Activated naive CD8-positive, alpha-beta T cell (primary cell): ENCODE measurements around the gene FYTTD1.
"Not testable (repeated sequence)": the region's sequence is repeated elsewhere in the genome, so short reads cannot be mapped to it uniquely, and the experiment has no call there.

Experiments used
- H3K27ac Mint-ChIP-seq: one replicate; pipeline ENCODE4 v1.8.0; 2021; ENCODE audit warnings: mixed read lengths
- H3K27me3 Mint-ChIP-seq: one replicate; pipeline ENCODE4 v1.8.0; 2021; ENCODE audit warnings: mixed read lengths
- H3K36me3 Mint-ChIP-seq: one replicate; pipeline ENCODE4 v1.8.0; 2021; ENCODE audit warnings: mixed read lengths
- H3K4me1 Mint-ChIP-seq: one replicate; pipeline ENCODE4 v1.8.0; 2021; ENCODE audit warnings: low read depth, mixed read lengths
- H3K4me3 Mint-ChIP-seq: one replicate; pipeline ENCODE4 v1.8.0; 2021; ENCODE audit warnings: mild to moderate bottlenecking, mixed read lengths
- H3K9me3 Mint-ChIP-seq: one replicate; pipeline ENCODE4 v1.8.0; 2021; ENCODE audit warnings: low read depth, mixed read lengths

Gene FYTTD1

GRCh38 chr3:197730770-197731169 is 18.9 kb upstream of the FYTTD1 start:
- H3K27me3 Mint-ChIP-seq, H3K4me3 Mint-ChIP-seq, H3K27ac Mint-ChIP-seq, H3K36me3 Mint-ChIP-seq, H3K9me3 Mint-ChIP-seq: not testable (repeated sequence)
- H3K4me1 Mint-ChIP-seq = peaks cover 32% of the 10 kb centered on the region

- H3K4me1 Mint-ChIP-seq = peaks cover 37% of the 10 kb centered on the region
- not testable (repeated sequence) for H3K27ac Mint-ChIP-seq, H3K36me3 Mint-ChIP-seq, H3K9me3 Mint-ChIP-seq, H3K4me3 Mint-ChIP-seq, H3K27me3 Mint-ChIP-seq
Measured at GRCh38 chr3:197731483-197731882, 18.2 kb upstream of the FYTTD1 start.

- H3K4me3 Mint-ChIP-seq = no peak overlapping the region
Measured at GRCh38 chr3:197733042-197733441, 16.6 kb upstream of the FYTTD1 start.

GRCh38 chr3:197734667-197735318 is 14.9 kb upstream of the FYTTD1 start:
- H3K9me3 Mint-ChIP-seq = no peaks in the 10 kb centered on the region
- peak overlapping the region; percentile 61 for H3K4me3 Mint-ChIP-seq
- peaks cover 3% of the 10 kb centered on the region for H3K36me3 Mint-ChIP-seq
- H3K27ac Mint-ChIP-seq = peak overlapping the region; percentile 59
- H3K27me3 Mint-ChIP-seq = no peaks in the 10 kb centered on the region
- peaks cover 43% of the 10 kb centered on the region for H3K4me1 Mint-ChIP-seq

More at GRCh38 chr3:197733042-197733441, 16.6 kb upstream of the FYTTD1 start:
- Mint-ChIP-seq H3K27me3 (no peaks in the 10 kb centered on the region), H3K36me3 (peaks cover 8% of the 10 kb centered on the region), H3K27ac (no peak overlapping the region), H3K9me3 (no peaks in the 10 kb centered on the region), H3K4me1 (peaks cover 45% of the 10 kb centered on the region)

GRCh38 chr3:197736010-197736490 is 13.6 kb upstream of the FYTTD1 start:
- Mint-ChIP-seq H3K27me3 (no peaks in the 10 kb centered on the region), H3K4me3 (peak overlapping the region; percentile 94), H3K9me3 (no peaks in the 10 kb centered on the region), H3K4me1 (peaks cover 34% of the 10 kb centered on the region), H3K27ac (peak overlapping the region; percentile 75), H3K36me3 (peaks cover 3% of the 10 kb centered on the region)

GRCh38 chr3:197736491-197737318 is 13.0 kb upstream of the FYTTD1 start, which contains the start of gene RUBCN:
RUBCN (minus strand) TSS chr3:197736904; CDS start chr3:197736719, 185 bp downstream.
- no peaks in the 10 kb centered on the region for H3K27me3 Mint-ChIP-seq
- peak within 1 kb of the TSS; percentile 92 for H3K27ac Mint-ChIP-seq
- no peaks in the 10 kb centered on the region for H3K9me3 Mint-ChIP-seq
- H3K4me1 Mint-ChIP-seq = peaks cover 33% of the 10 kb centered on the region
- H3K4me3 Mint-ChIP-seq = peak within 1 kb of the TSS; percentile 94
- peaks cover 3% of the 10 kb centered on the region for H3K36me3 Mint-ChIP-seq

GRCh38 chr3:197737319-197737649 is 12.4 kb upstream of the FYTTD1 start:
- no peaks in the 10 kb centered on the region for H3K36me3 Mint-ChIP-seq
- peak overlapping the region; percentile 94 for H3K4me3 Mint-ChIP-seq
- no peaks in the 10 kb centered on the region for H3K9me3 Mint-ChIP-seq
- H3K4me1 Mint-ChIP-seq = peaks cover 29% of the 10 kb centered on the region
- H3K27ac Mint-ChIP-seq = peak overlapping the region; percentile 92
- H3K27me3 Mint-ChIP-seq = no peaks in the 10 kb centered on the region

GRCh38 chr3:197737749-197738462 is 11.8 kb upstream of the FYTTD1 start:
- peak overlapping the region; percentile 92 for H3K27ac Mint-ChIP-seq
- peak overlapping the region; percentile 94 for H3K4me3 Mint-ChIP-seq
- H3K36me3 Mint-ChIP-seq = no peaks in the 10 kb centered on the region
- peaks cover 26% of the 10 kb centered on the region for H3K4me1 Mint-ChIP-seq
- no peaks in the 10 kb centered on the region for H3K9me3 Mint-ChIP-seq
- no peaks in the 10 kb centered on the region for H3K27me3 Mint-ChIP-seq

- no peak overlapping the region for H3K4me3 Mint-ChIP-seq
- no peak overlapping the region for H3K27ac Mint-ChIP-seq
- H3K9me3 Mint-ChIP-seq = no peaks in the 10 kb centered on the region
- no peaks in the 10 kb centered on the region for H3K36me3 Mint-ChIP-seq
- H3K27me3 Mint-ChIP-seq = no peaks in the 10 kb centered on the region
- peaks cover 1% of the 10 kb centered on the region for H3K4me1 Mint-ChIP-seq
Measured at GRCh38 chr3:197742787-197743186, 6.9 kb upstream of the FYTTD1 start.

GRCh38 chr3:197746209-197746608 is 3.5 kb upstream of the FYTTD1 start:
- Mint-ChIP-seq H3K27ac (no peak overlapping the region), H3K27me3 (no peaks in the 10 kb centered on the region)

GRCh38 chr3:197746801-197747237 is 2.9 kb upstream of the FYTTD1 start:
- H3K27me3 Mint-ChIP-seq = no peaks in the 10 kb centered on the region
- H3K27ac Mint-ChIP-seq = no peak overlapping the region
- no peaks in the 10 kb centered on the region for H3K36me3 Mint-ChIP-seq
- peaks cover 23% of the 10 kb centered on the region for H3K4me1 Mint-ChIP-seq
- no peaks in the 10 kb centered on the region for H3K9me3 Mint-ChIP-seq
- no peak overlapping the region for H3K4me3 Mint-ChIP-seq

More at GRCh38 chr3:197746209-197746608, 3.5 kb upstream of the FYTTD1 start:
- Mint-ChIP-seq H3K36me3 (no peaks in the 10 kb centered on the region), H3K9me3 (no peaks in the 10 kb centered on the region), H3K4me1 (peaks cover 19% of the 10 kb centered on the region), H3K4me3 (no peak overlapping the region)

- Mint-ChIP-seq H3K4me3 (peak overlapping the region; percentile 97), H3K27me3 (no peaks in the 10 kb centered on the region), H3K4me1 (peaks cover 37% of the 10 kb centered on the region), H3K9me3 (no peaks in the 10 kb centered on the region), H3K36me3 (no peaks in the 10 kb centered on the region), H3K27ac (peak overlapping the region; percentile 96)
Measured at GRCh38 chr3:197748597-197749314, 927 bp upstream of the FYTTD1 start.

GRCh38 chr3:197749315-197749600 is 425 bp upstream of the FYTTD1 start:
- Mint-ChIP-seq H3K9me3 (no peaks in the 10 kb centered on the region), H3K4me1 (peaks cover 41% of the 10 kb centered on the region), H3K27ac (peak overlapping the region; percentile 96), H3K36me3 (no peaks in the 10 kb centered on the region), H3K27me3 (no peaks in the 10 kb centered on the region), H3K4me3 (peak overlapping the region; percentile 97)

GRCh38 chr3:197750396-197750831 is 731 bp downstream of the FYTTD1 start:
- Mint-ChIP-seq H3K27ac (peak overlapping the region; percentile 75), H3K4me1 (peaks cover 49% of the 10 kb centered on the region)

More at GRCh38 chr3:197750396-197750831, 731 bp downstream of the FYTTD1 start:
- no peaks in the 10 kb centered on the region for H3K27me3 Mint-ChIP-seq
- H3K9me3 Mint-ChIP-seq = no peaks in the 10 kb centered on the region
- H3K36me3 Mint-ChIP-seq = no peaks in the 10 kb centered on the region
- H3K4me3 Mint-ChIP-seq = peak overlapping the region; percentile 94
